CD14-positive monocyte (primary cell): ENCODE results near the gene RUNX2. TPM values are rescaled to one million over a fixed set of nuclear protein-coding genes. Genes with fewer than 3 reads are reported as not detected.
A peak's percentile ranks its signal among the peaks of the same experiment; 100 is the strongest.

ENCODE experiments used
- DNase-seq, 3 donors: peaks; one replicate each; pipeline ENCODE4 v3.0.0-alpha.2; 2011 to 2022
- H2AFZ ChIP-seq: 2 replicates; pipeline ENCODE4 v1.6.0; 2012; ENCODE audit warnings: mild to moderate bottlenecking, low read depth, low read length, inconsistent platforms; ENCODE audit not compliant: insufficient read depth, poor library complexity, severe bottlenecking
- H3K27ac ChIP-seq, 2 donors: 1 replicate in 1 of 2; 2 replicates in 1 of 2; pipeline ENCODE4 v1.5.1; 2012 to 2013; ENCODE audit warnings: low read length in 2 of 2, control low read depth in 1 of 2, inconsistent platforms in 1 of 2, low read depth in 1 of 2, mild to moderate bottlenecking in 1 of 2
- H3K27me3 ChIP-seq, 2 donors: one replicate each; pipeline versions ENCODE4 v1.6.0 to v1.6.1; 2011 to 2013; ENCODE audit warnings: low read length in 2 of 2; ENCODE audit not compliant: control insufficient read depth in 2 of 2, insufficient read depth in 2 of 2
- H3K36me3 ChIP-seq, 2 donors: replicated peaks in 1 of 2; 1 replicate in 1 of 2; 2 replicates in 1 of 2; pipeline versions ENCODE4 v1.5.1 to v1.6.1; 2012 to 2013; ENCODE audit warnings: low read length in 2 of 2, control low read depth in 1 of 2, inconsistent platforms in 1 of 2, mild to moderate bottlenecking in 1 of 2; ENCODE audit not compliant: insufficient read depth in 2 of 2, control insufficient read depth in 1 of 2
- H3K4me1 ChIP-seq, 2 donors: 1 replicate in 1 of 2; 2 replicates in 1 of 2; pipeline versions ENCODE4 v1.5.1 to v1.6.1; 2012 to 2013; ENCODE audit warnings: low read length in 2 of 2, control low read depth in 1 of 2, inconsistent platforms in 1 of 2, mild to moderate bottlenecking in 1 of 2, moderate library complexity in 1 of 2; ENCODE audit not compliant: insufficient read depth in 2 of 2, control insufficient read depth in 1 of 2
- H3K4me2 ChIP-seq: replicated peaks from 2 replicates; pipeline ENCODE3; 2012; ENCODE audit warnings: low read length, moderate library complexity, mild to moderate bottlenecking; ENCODE audit not compliant: poor library complexity, severe bottlenecking; ENCODE audit errors: extremely low read depth
- H3K4me3 ChIP-seq, 3 experiments: fragments of 200-600 bp in 1 of 3; sonication (generic) in 1 of 3; replicated peaks in 1 of 3; 1 replicate in 2 of 3; 2 replicates in 1 of 3; pipeline ENCODE4 v1.5.1; 2011 to 2013; ENCODE audit warnings: low read length in 3 of 3, mild to moderate bottlenecking in 3 of 3, control low read depth in 2 of 3, low read depth in 2 of 3, inconsistent platforms in 1 of 3, moderate library complexity in 1 of 3
- H3K79me2 ChIP-seq: 2 replicates; pipeline ENCODE4 v1.6.0; 2012; ENCODE audit warnings: mild to moderate bottlenecking, control low read depth, inconsistent platforms, low read length, moderate library complexity; ENCODE audit not compliant: insufficient read depth
- H3K9ac ChIP-seq: 2 replicates; pipeline ENCODE4 v1.6.0; 2017; ENCODE audit warnings: low read length, mild to moderate bottlenecking; ENCODE audit not compliant: insufficient read depth, poor library complexity, severe bottlenecking
- H3K9me3 ChIP-seq, 2 donors: replicated peaks in 1 of 2; 1 replicate in 1 of 2; 2 replicates in 1 of 2; pipeline versions ENCODE4 v1.5.1 to v1.6.1; 2012 to 2013; ENCODE audit warnings: low read length in 2 of 2, control low read depth in 1 of 2; ENCODE audit not compliant: control insufficient read depth in 1 of 2, insufficient read depth in 1 of 2
- H4K20me1 ChIP-seq: 2 replicates; pipeline ENCODE4 v1.6.0; 2012; ENCODE audit warnings: mild to moderate bottlenecking, low read length, control low read depth, moderate library complexity; ENCODE audit not compliant: insufficient read depth
- H3K27ac Mint-ChIP-seq, 7 donors: one replicate each; pipeline ENCODE4 v1.8.0; 2020; ENCODE audit warnings: mild to moderate bottlenecking in 7 of 7, mixed read lengths in 7 of 7, moderate library complexity in 6 of 7, inconsistent platforms in 2 of 7
- H3K27me3 Mint-ChIP-seq, 3 donors: one replicate each; pipeline ENCODE4 v1.8.0; 2021 to 2022; ENCODE audit warnings: low read depth in 3 of 3, mild to moderate bottlenecking in 3 of 3, mixed read lengths in 3 of 3, moderate library complexity in 3 of 3, inconsistent platforms in 1 of 3
- H3K36me3 Mint-ChIP-seq, 2 donors: one replicate each; pipeline ENCODE4 v1.8.0; 2020; ENCODE audit warnings: mixed read lengths in 2 of 2, inconsistent platforms in 1 of 2, mild to moderate bottlenecking in 1 of 2
- H3K4me1 Mint-ChIP-seq: one replicate; pipeline ENCODE4 v1.8.0; 2020; ENCODE audit warnings: mild to moderate bottlenecking, mixed read lengths
- H3K4me3 Mint-ChIP-seq, 2 donors: one replicate each; pipeline ENCODE4 v1.8.0; 2020; ENCODE audit warnings: mild to moderate bottlenecking in 2 of 2, mixed read lengths in 2 of 2, moderate library complexity in 1 of 2
- H3K9me3 Mint-ChIP-seq, 7 donors: one replicate each; pipeline ENCODE4 v1.8.0; 2020 to 2022; ENCODE audit warnings: mixed read lengths in 7 of 7, mild to moderate bottlenecking in 6 of 7, moderate library complexity in 6 of 7, inconsistent platforms in 2 of 7
- CTCF ChIP-seq: fragments of 200-600 bp; IDR thresholded peaks from one replicate; pipeline ENCODE4 v1.8.0; 2022; ENCODE audit warnings: antibody characterized with exemption, mild to moderate bottlenecking
- whole genome bisulfite sequencing: methylation state at CpG from one replicate; pipeline ENCODE4 v1.1.5; 2013; ENCODE audit warnings: missing lambda C conversion rate; ENCODE audit not compliant: insufficient coverage; 5-methylcytosine and 5-hydroxymethylcytosine counted together
- intact Hi-C, 2 donors: fragments of 100-400 bp; cut with micrococcal nuclease; formaldehyde crosslinking; loops; one replicate each; pipeline versions ENCODE4 v1.15.0 to v1.15.1; 2023
- polyA plus RNA-seq, 3 donors: library from polyadenylated mRNA; depleted of rRNA in 1 of 3; unstranded in 2 of 3; stranded (reverse) in 1 of 3; fragments of 300-500 nt in 2 of 3; fragments of >200 nt in 1 of 3; fragmentation: Illumina TruSeq in 2 of 3; gene quantifications; 1 replicate in 2 of 3; 2 replicates in 1 of 3; pipeline ENCODE4 v1.2.3, GENCODE V29; 2012 to 2021

RUNX2 gene
- polyA plus RNA-seq, 3 donors: 1.3 to 5.0 (median 2.5) TPM

- peak overlapping the region in 2 of 7 donors; percentile 36 to 80 for H3K27ac Mint-ChIP-seq
- peaks cover 0 to 1% (median 0%) of the 10 kb centered on the region in 3 donors for H3K27me3 Mint-ChIP-seq
- no peak for DNase-seq
- no peak overlapping the region for H3K4me3 Mint-ChIP-seq
- peaks cover 58% of the 10 kb centered on the region for H3K4me1 Mint-ChIP-seq
- no CpG with 5 or more reads among the region's 3 CpGs for WGBS
- no peaks in the 10 kb centered on the region for H4K20me1 ChIP-seq
- H3K36me3 ChIP-seq: peaks cover 5 to 8% of the 10 kb centered on the region in 2 donors
- H3K4me3 ChIP-seq: no peak overlapping the region
- peaks cover 77% of the 10 kb centered on the region for H3K79me2 ChIP-seq
- H3K27ac ChIP-seq: peak overlapping the region in 1 of 2 donors; percentile 91
- H3K27me3 ChIP-seq: no peaks in the 10 kb centered on the region
- H3K4me2 ChIP-seq: no peak overlapping the region
- peaks cover 43 to 56% of the 10 kb centered on the region in 2 donors for H3K4me1 ChIP-seq
- peaks cover 33 to 42% of the 10 kb centered on the region in 2 donors for H3K36me3 Mint-ChIP-seq
- no peak overlapping the region for H3K9ac ChIP-seq
- H3K9me3 ChIP-seq: no peaks in the 10 kb centered on the region
- H2AFZ ChIP-seq: no peak overlapping the region
- intact Hi-C loops: no loop called here
- no peaks in the 10 kb centered on the region for H3K9me3 Mint-ChIP-seq
- no peak for TF ChIP-seq CTCF
Observed at GRCh38 chr6:45442716-45443115, 114.6 kb downstream of the RUNX2 start.

GRCh38 chr6:45445364-45445748 is 117.2 kb downstream of the RUNX2 start:
- peaks cover 76% of the 10 kb centered on the region for H3K79me2 ChIP-seq
- H3K4me3 ChIP-seq: peak overlapping the region in 2 of 3 experiments; percentile 37 to 66
- no peak for TF ChIP-seq CTCF
- peak in 1 of 3 donors; percentile 37 for DNase-seq
- intact Hi-C loops: no loop called here
- no peaks in the 10 kb centered on the region for H4K20me1 ChIP-seq
- H3K36me3 Mint-ChIP-seq: peaks cover 32 to 34% of the 10 kb centered on the region in 2 donors
- H3K9me3 ChIP-seq: no peaks in the 10 kb centered on the region
- H3K4me2 ChIP-seq: peak overlapping the region; percentile 66
- peak overlapping the region; percentile 69 to 91 for H3K27ac ChIP-seq
- H3K9ac ChIP-seq: peak overlapping the region; percentile 39
- H3K4me1 ChIP-seq: peaks cover 33 to 46% of the 10 kb centered on the region in 2 donors
- peaks cover 0 to 1% (median 0%) of the 10 kb centered on the region in 3 donors for H3K27me3 Mint-ChIP-seq
- peak overlapping the region; percentile 90 to 97 (median 95) for H3K27ac Mint-ChIP-seq
- H3K4me1 Mint-ChIP-seq: peaks cover 54% of the 10 kb centered on the region
- no peaks in the 10 kb centered on the region for H3K9me3 Mint-ChIP-seq
- peak overlapping the region; percentile 65 to 78 for H3K4me3 Mint-ChIP-seq
- H3K36me3 ChIP-seq: peaks cover under 1 to 5% of the 10 kb centered on the region in 2 donors
- no peaks in the 10 kb centered on the region for H3K27me3 ChIP-seq
- no peak overlapping the region for H2AFZ ChIP-seq
- WGBS: no CpG with 5 or more reads among the region's 2 CpGs
